GM21576 (cell line): Measurements from ENCODE around the gene ITGB8.

Experiments
- ATAC-seq: cut with Tn5 transposase; IDR thresholded peaks from one replicate; pipeline ENCODE4 v1.9.1; 2021; ENCODE audit warnings: mild to moderate bottlenecking, moderate library complexity; ENCODE audit not compliant: unreplicated experiment

The ITGB8 gene

GRCh38 chr7:20307119-20307518, 23.6 kb upstream of the ITGB8 start:
- ATAC-seq: peak; percentile 72

- no peak for ATAC-seq
These were observed 22.8 kb upstream of the ITGB8 start for GRCh38 chr7:20307901-20308300.

- no peak for ATAC-seq
These were observed 20.4 kb upstream of the ITGB8 start for GRCh38 chr7:20310301-20310700.

GRCh38 chr7:20310963-20311742, 19.5 kb upstream of the ITGB8 start:
- ATAC-seq: no peak

GRCh38 chr7:20311743-20312042, 19.0 kb upstream of the ITGB8 start:
- no peak for ATAC-seq

- no peak for ATAC-seq
These were observed 18.1 kb upstream of the ITGB8 start for GRCh38 chr7:20312562-20312961.

- no peak for ATAC-seq
These were observed 17.1 kb upstream of the ITGB8 start for GRCh38 chr7:20313626-20314025.

- ATAC-seq: no peak
These were observed 16.5 kb upstream of the ITGB8 start for GRCh38 chr7:20314198-20314597.

GRCh38 chr7:20316706-20317105, 14.0 kb upstream of the ITGB8 start:
- ATAC-seq: no peak

- ATAC-seq: no peak
These were observed 13.3 kb upstream of the ITGB8 start for GRCh38 chr7:20317413-20317812.

GRCh38 chr7:20318933-20319332, 11.8 kb upstream of the ITGB8 start:
- no peak for ATAC-seq

- no peak for ATAC-seq
These were observed 10.4 kb upstream of the ITGB8 start for GRCh38 chr7:20320322-20320721.

- no peak for ATAC-seq
These were observed 9.9 kb upstream of the ITGB8 start for GRCh38 chr7:20320786-20321185.

GRCh38 chr7:20323595-20323994, 7.1 kb upstream of the ITGB8 start:
- no peak for ATAC-seq

GRCh38 chr7:20326342-20326741, 4.4 kb upstream of the ITGB8 start:
- no peak for ATAC-seq

GRCh38 chr7:20327055-20327454, 3.6 kb upstream of the ITGB8 start:
- no peak for ATAC-seq

- ATAC-seq: no peak
These were observed 2.7 kb upstream of the ITGB8 start for GRCh38 chr7:20328027-20328426.

GRCh38 chr7:20328692-20329091, 2.0 kb upstream of the ITGB8 start:
- no peak for ATAC-seq

GRCh38 chr7:20329389-20330238, 1.1 kb upstream of the ITGB8 start:
- peak; percentile 38 for ATAC-seq

- ATAC-seq: peak; percentile 22
These were observed 519 bp downstream of the ITGB8 start for GRCh38 chr7:20330928-20331909.
